Mesendoderm (in vitro differentiated cells): ENCODE results near the gene SLC2A10.
A peak's percentile ranks its signal among the peaks of the same experiment; 100 is the strongest.

Source experiments
- DNase-seq: peaks from one replicate; pipeline ENCODE4 v3.0.0; 2013
- H2AK5ac ChIP-seq: 2 replicates; pipeline ENCODE4 v1.6.1; 2013; ENCODE audit warnings: low read length, inconsistent platforms
- H2BK120ac ChIP-seq: 2 replicates; pipeline ENCODE4 v1.6.1; 2013; ENCODE audit warnings: low read depth, mild to moderate bottlenecking, low read length, moderate library complexity, mixed read lengths
- H2BK15ac ChIP-seq: replicated peaks from 2 replicates; pipeline ENCODE4 v1.6.1; 2013; ENCODE audit warnings: low read depth, mild to moderate bottlenecking, moderate library complexity
- H2BK5ac ChIP-seq: 2 replicates; pipeline ENCODE4 v1.6.1; 2013; ENCODE audit warnings: low read length, inconsistent platforms
- H3K18ac ChIP-seq: 2 replicates; pipeline ENCODE4 v1.6.1; 2013; ENCODE audit warnings: mild to moderate bottlenecking, low read length, mixed read lengths
- H3K23ac ChIP-seq: one replicate; pipeline ENCODE4 v1.6.1; 2013; ENCODE audit warnings: low read length
- H3K27ac ChIP-seq: 2 replicates; pipeline ENCODE4 v1.5.1; 2013; ENCODE audit warnings: low read depth, mild to moderate bottlenecking, inconsistent platforms, low read length, moderate library complexity
- H3K27me3 ChIP-seq: 2 replicates; pipeline ENCODE4 v1.6.1; 2013; ENCODE audit warnings: low read length, control low read depth, mild to moderate bottlenecking, inconsistent platforms; ENCODE audit not compliant: insufficient read depth, poor library complexity
- H3K36me3 ChIP-seq: 2 replicates; pipeline ENCODE4 v1.6.1; 2013; ENCODE audit warnings: low read length, inconsistent platforms; ENCODE audit not compliant: control insufficient read depth, insufficient read depth
- H3K4ac ChIP-seq: one replicate; pipeline ENCODE4 v1.6.1; 2013; ENCODE audit warnings: low read depth, mild to moderate bottlenecking, low read length, moderate library complexity
- H3K4me1 ChIP-seq: 2 replicates; pipeline ENCODE4 v1.6.1; 2013; ENCODE audit warnings: low read depth, low read length, inconsistent platforms; ENCODE audit not compliant: control insufficient read depth
- H3K4me2 ChIP-seq: 2 replicates; pipeline ENCODE4 v1.6.1; 2013; ENCODE audit warnings: low read length
- H3K4me3 ChIP-seq: 2 replicates; pipeline ENCODE4 v1.5.1; 2013; ENCODE audit warnings: mild to moderate bottlenecking, low read length
- H3K56ac ChIP-seq: one replicate; pipeline ENCODE4 v1.6.1; 2013; ENCODE audit warnings: low read length
- H3K79me1 ChIP-seq: 2 replicates; pipeline ENCODE4 v1.6.1; 2013; ENCODE audit warnings: low read length, inconsistent platforms
- H3K79me2 ChIP-seq: 2 replicates; pipeline ENCODE4 v1.6.1; 2013; ENCODE audit warnings: mild to moderate bottlenecking, low read length; ENCODE audit not compliant: control insufficient read depth, insufficient read depth
- H3K9ac ChIP-seq: 2 replicates; pipeline ENCODE4 v1.6.1; 2013; ENCODE audit warnings: low read length, inconsistent platforms
- H4K5ac ChIP-seq: one replicate; pipeline ENCODE4 v1.6.1; 2013; ENCODE audit warnings: low read length
- H4K8ac ChIP-seq: one replicate; pipeline ENCODE4 v1.6.1; 2013; ENCODE audit warnings: low read depth, mild to moderate bottlenecking, control low read depth, low read length, moderate library complexity
- WGBS: extraction: QIAGEN DNeasy Blood & Tissue Kit; methylation state at CpG from one replicate; pipeline ENCODE4 v1.1.7; 2013; ENCODE audit warnings: low lambda C conversion rate, missing lambda C conversion rate; ENCODE audit not compliant: insufficient coverage; ENCODE audit errors: extremely low coverage; 5-methylcytosine and 5-hydroxymethylcytosine counted together

SLC2A10 gene

DNA sequence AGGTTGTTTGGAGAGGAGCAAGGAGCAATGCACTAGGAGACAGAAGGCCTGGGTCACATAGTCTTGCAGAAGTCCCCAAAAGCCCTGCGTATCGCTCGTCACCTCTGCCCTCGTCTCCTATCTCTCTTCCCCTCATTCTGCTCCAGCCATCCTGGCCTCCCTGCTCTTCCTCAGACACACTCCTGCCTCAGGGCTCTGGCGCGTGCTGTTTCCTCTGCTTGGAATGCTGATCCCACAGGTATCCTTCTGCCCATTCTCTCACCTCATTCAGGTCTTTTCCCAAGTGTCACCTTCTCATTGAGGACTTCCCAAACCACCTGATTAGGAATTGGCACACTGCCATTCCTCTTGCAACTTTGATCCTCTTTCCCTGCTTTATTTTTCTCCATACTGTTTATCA, 9.0 kb upstream of the SLC2A10 start:
- Histone ChIP-seq H3K4ac (no peak overlapping the region), H3K18ac (no peak overlapping the region), H3K27ac (no peak overlapping the region), H3K9ac (no peak overlapping the region), H3K56ac (no peak overlapping the region), H3K36me3 (no peaks in the 10 kb centered on the region), H3K4me2 (no peak overlapping the region), H3K79me2 (no peaks in the 10 kb centered on the region), H3K4me3 (no peak overlapping the region), H3K4me1 (no peaks in the 10 kb centered on the region), H3K23ac (no peak overlapping the region), H4K5ac (no peak overlapping the region), H4K8ac (no peak overlapping the region), H3K79me1 (no peaks in the 10 kb centered on the region), H2BK15ac (no peak overlapping the region), H3K27me3 (no peaks in the 10 kb centered on the region), H2BK5ac (no peak overlapping the region), H2BK120ac (no peak overlapping the region), H2AK5ac (no peak overlapping the region)
- DNase-seq: no peak
- no CpG with 5 or more reads among the region's 6 CpGs for WGBS

DNA sequence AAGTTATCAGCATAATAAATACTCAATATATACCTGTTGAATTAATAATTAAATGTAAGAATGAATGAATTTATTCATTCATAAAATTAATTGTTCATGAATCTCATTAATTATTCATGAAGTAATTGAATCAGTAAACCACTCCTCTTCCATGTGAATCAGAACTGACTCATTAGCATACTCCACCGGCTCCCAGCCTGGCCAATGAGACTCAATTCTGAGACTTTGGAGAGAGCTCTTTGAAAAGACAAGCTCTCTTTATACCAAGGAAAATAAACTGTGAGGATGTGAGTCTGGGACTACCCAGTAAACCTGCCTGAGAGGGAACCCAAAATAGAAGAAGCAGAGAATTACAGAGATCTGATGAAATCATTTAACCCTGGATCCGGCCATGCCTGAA, 8.4 kb upstream of the SLC2A10 start:
- H3K4me2 ChIP-seq: no peak overlapping the region
- no peaks in the 10 kb centered on the region for H3K79me2 ChIP-seq
- no peak overlapping the region for H2AK5ac ChIP-seq
- no peaks in the 10 kb centered on the region for H3K79me1 ChIP-seq
- H4K5ac ChIP-seq: no peak overlapping the region
- H3K56ac ChIP-seq: no peak overlapping the region
- no peak overlapping the region for H2BK15ac ChIP-seq
- no peak overlapping the region for H3K27ac ChIP-seq
- no peaks in the 10 kb centered on the region for H3K36me3 ChIP-seq
- H2BK5ac ChIP-seq: no peak overlapping the region
- no peaks in the 10 kb centered on the region for H3K27me3 ChIP-seq
- no peak for DNase-seq
- no peak overlapping the region for H2BK120ac ChIP-seq
- no peaks in the 10 kb centered on the region for H3K4me1 ChIP-seq
- no peak overlapping the region for H4K8ac ChIP-seq
- no peak overlapping the region for H3K9ac ChIP-seq
- H3K23ac ChIP-seq: no peak overlapping the region
- no peak overlapping the region for H3K4ac ChIP-seq
- no CpG with 5 or more reads among the region's 2 CpGs for whole genome bisulfite sequencing
- no peak overlapping the region for H3K4me3 ChIP-seq
- H3K18ac ChIP-seq: no peak overlapping the region

DNA sequence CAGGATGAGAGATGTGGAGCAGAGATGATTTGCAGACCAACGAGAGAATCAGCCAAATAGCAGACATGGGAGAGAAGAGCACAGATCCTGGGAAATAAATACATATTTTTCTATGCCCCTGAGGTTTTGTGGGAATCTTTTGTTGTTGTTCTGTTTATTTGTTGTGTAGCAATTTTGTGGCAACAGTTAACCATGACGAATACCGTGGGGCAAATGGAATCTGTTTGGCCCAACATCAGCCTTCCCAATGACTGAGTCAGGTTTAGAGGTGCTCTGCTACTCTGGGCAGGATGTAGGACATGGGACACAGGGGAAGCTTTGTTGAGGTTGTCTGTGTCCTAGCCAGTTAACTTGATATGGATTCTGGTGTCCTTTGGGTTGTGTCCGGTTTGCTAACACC, 7.9 kb upstream of the SLC2A10 start:
- Histone ChIP-seq H3K27ac (no peak overlapping the region), H4K5ac (no peak overlapping the region), H3K9ac (no peak overlapping the region), H2BK120ac (no peak overlapping the region), H2BK5ac (no peak overlapping the region), H3K18ac (no peak overlapping the region), H3K4me1 (no peaks in the 10 kb centered on the region), H3K4ac (no peak overlapping the region), H2AK5ac (no peak overlapping the region), H3K56ac (peak overlapping the region; percentile 31), H3K4me2 (no peak overlapping the region), H4K8ac (no peak overlapping the region), H2BK15ac (no peak overlapping the region), H3K79me1 (no peaks in the 10 kb centered on the region), H3K4me3 (no peak overlapping the region), H3K23ac (no peak overlapping the region), H3K79me2 (no peaks in the 10 kb centered on the region), H3K27me3 (no peaks in the 10 kb centered on the region), H3K36me3 (no peaks in the 10 kb centered on the region)
- DNase-seq: no peak
- WGBS: no CpG with 5 or more reads among the region's 4 CpGs

DNA sequence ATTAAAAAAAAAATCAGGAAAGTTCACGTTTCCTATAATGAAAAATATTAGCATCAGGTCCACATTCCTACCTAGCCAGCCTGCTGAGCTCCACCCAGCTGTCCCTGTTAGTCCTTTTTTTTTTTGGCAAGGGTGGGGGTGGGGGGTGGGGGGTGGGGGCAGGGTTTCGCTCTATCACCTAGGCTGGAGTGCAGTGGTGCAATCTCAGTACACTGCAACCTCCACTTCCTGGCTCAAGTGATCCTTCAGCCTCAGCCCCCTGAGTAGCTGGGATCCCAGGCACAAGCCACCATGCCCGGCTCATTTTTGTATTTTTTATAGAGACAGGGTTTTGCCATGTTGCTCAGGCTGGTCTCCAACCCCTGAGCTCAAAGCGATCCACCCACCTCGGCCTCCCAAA, 7.5 kb upstream of the SLC2A10 start:
- H2BK120ac ChIP-seq: no peak overlapping the region
- no peak overlapping the region for H3K9ac ChIP-seq
- H3K23ac ChIP-seq: no peak overlapping the region
- H3K18ac ChIP-seq: no peak overlapping the region
- H3K27ac ChIP-seq: no peak overlapping the region
- H3K4me3 ChIP-seq: no peak overlapping the region
- H4K5ac ChIP-seq: no peak overlapping the region
- no peak overlapping the region for H4K8ac ChIP-seq
- no peak overlapping the region for H2AK5ac ChIP-seq
- no peak overlapping the region for H3K4ac ChIP-seq
- no peaks in the 10 kb centered on the region for H3K27me3 ChIP-seq
- no peak overlapping the region for H2BK5ac ChIP-seq
- no peak overlapping the region for H2BK15ac ChIP-seq
- no peaks in the 10 kb centered on the region for H3K79me1 ChIP-seq
- H3K4me2 ChIP-seq: no peak overlapping the region
- H3K56ac ChIP-seq: no peak overlapping the region
- no CpG with 5 or more reads among the region's 5 CpGs for WGBS
- no peaks in the 10 kb centered on the region for H3K36me3 ChIP-seq
- DNase-seq: no peak
- H3K4me1 ChIP-seq: no peaks in the 10 kb centered on the region
- no peaks in the 10 kb centered on the region for H3K79me2 ChIP-seq

GRCh38 chr20:46702447-46703203, 6.8 kb upstream of the SLC2A10 start:
- no peak overlapping the region for H3K4ac ChIP-seq
- no peak overlapping the region for H3K27ac ChIP-seq
- H3K27me3 ChIP-seq: no peaks in the 10 kb centered on the region
- no peak overlapping the region for H2AK5ac ChIP-seq
- H3K4me2 ChIP-seq: no peak overlapping the region
- H3K9ac ChIP-seq: no peak overlapping the region
- no peak overlapping the region for H3K18ac ChIP-seq
- no CpG with 5 or more reads among the region's 8 CpGs for WGBS
- no peak overlapping the region for H3K4me3 ChIP-seq
- H3K79me1 ChIP-seq: no peaks in the 10 kb centered on the region
- H2BK15ac ChIP-seq: no peak overlapping the region
- peak overlapping the region; percentile 17 for H3K56ac ChIP-seq
- no peak overlapping the region for H4K5ac ChIP-seq
- no peaks in the 10 kb centered on the region for H3K36me3 ChIP-seq
- no peak overlapping the region for H2BK120ac ChIP-seq
- no peak for DNase-seq
- no peaks in the 10 kb centered on the region for H3K79me2 ChIP-seq
- no peak overlapping the region for H2BK5ac ChIP-seq
- no peak overlapping the region for H3K23ac ChIP-seq
- no peaks in the 10 kb centered on the region for H3K4me1 ChIP-seq
- H4K8ac ChIP-seq: no peak overlapping the region

- no CpG with 5 or more reads among the region's 3 CpGs for WGBS
- Histone ChIP-seq H3K56ac (no peak overlapping the region), H3K9ac (no peak overlapping the region), H3K18ac (no peak overlapping the region), H2BK120ac (no peak overlapping the region), H4K8ac (no peak overlapping the region), H3K27me3 (no peaks in the 10 kb centered on the region), H3K79me1 (no peaks in the 10 kb centered on the region), H3K4me3 (no peak overlapping the region), H2BK5ac (no peak overlapping the region), H3K4me1 (no peaks in the 10 kb centered on the region), H3K23ac (no peak overlapping the region), H3K27ac (no peak overlapping the region), H3K4me2 (no peak overlapping the region), H3K4ac (no peak overlapping the region), H2BK15ac (no peak overlapping the region), H4K5ac (no peak overlapping the region), H3K36me3 (no peaks in the 10 kb centered on the region), H2AK5ac (no peak overlapping the region), H3K79me2 (no peaks in the 10 kb centered on the region)
- no peak for DNase-seq
These were observed 6.0 kb upstream of the SLC2A10 start for GRCh38 chr20:46703435-46703834.
